HepG2 (cell line): ENCODE results near the gene CDC42EP5. TPM values are rescaled to one million over a fixed set of nuclear protein-coding genes. Genes with fewer than 3 reads are reported as not detected.

ENCODE experiments used
- ATAC-seq: fragments of 200-7000 bp; cut with Tn5 transposase; 3 replicates; pipeline ENCODE4 v1.9.1; 2020; ENCODE audit warnings: mild to moderate bottlenecking, moderate library complexity
- BruUV-seq: library from RNA; stranded (reverse); fragments of 400-500 nt; replicated peaks from 2 replicates; lab custom pipeline; 2021; lab: Mats Ljungman, UMichigan
- CTCF ChIA-PET: fragments of 300-600 bp; formaldehyde crosslinking; extraction: SDS; loops from one replicate; lab custom pipeline; 2021; ENCODE audit warnings: low total read pairs, inconsistent platforms, low intra/inter-chr PET ratio; lab: Yijun Ruan, JAX
- POLR2A ChIA-PET: fragments of 350-600 bp; sonication (Branson Sonifier 250); formaldehyde crosslinking; loops from one replicate; lab custom pipeline; 2020; ENCODE audit warnings: antibody characterized with exemption, inconsistent platforms; lab: Yijun Ruan, JAX
- DNase-seq: peaks from one replicate; pipeline ENCODE4 v3.0.0-alpha.2; 2015; ENCODE audit warnings: low spot score
- FAIRE-seq: peaks from 3 replicates; lab custom pipeline; 2011; peaks lifted over from hg19 to GRCh38; lab: Jason Lieb, UNC
- H2AFZ ChIP-seq: one replicate; pipeline ENCODE4 v1.6.1; 2011; ENCODE audit warnings: low read length, inconsistent platforms
- H3K27ac ChIP-seq: fragments of 300-600 bp; 3 replicates; pipeline ENCODE4 v1.8.0; 2011; ENCODE audit warnings: mixed run types, mild to moderate bottlenecking, mixed read lengths, low read length, inconsistent platforms; ENCODE audit not compliant: insufficient read depth; ENCODE audit errors: extremely low read length
- H3K27me3 ChIP-seq, 2 experiments: fragments of 200-600 bp in 1 of 2; 2 replicates in 1 of 2; 3 replicates in 1 of 2; pipeline versions ENCODE4 v1.6.0 to v1.8.0; 2011; ENCODE audit warnings: low read length in 2 of 2, mild to moderate bottlenecking in 2 of 2, moderate library complexity in 2 of 2, inconsistent platforms in 1 of 2; ENCODE audit not compliant: insufficient read depth in 2 of 2, control insufficient read depth in 1 of 2
- H3K36me3 ChIP-seq, 2 experiments: fragments of 200-600 bp in 1 of 2; replicated peaks in 1 of 2; 2 replicates in 1 of 2; 3 replicates in 1 of 2; pipeline versions ENCODE4 v1.5.1 to v1.8.0; 2011; ENCODE audit warnings: low read length in 2 of 2, inconsistent platforms in 1 of 2; ENCODE audit not compliant: insufficient read depth in 2 of 2, control insufficient read depth in 1 of 2
- H3K4me1 ChIP-seq: 2 replicates; pipeline ENCODE4 v1.5.1; 2012; ENCODE audit warnings: low read length, inconsistent platforms; ENCODE audit not compliant: insufficient read depth
- H3K4me2 ChIP-seq: 2 replicates; pipeline ENCODE4 v1.6.0; 2011; ENCODE audit warnings: low read depth, low read length, inconsistent platforms
- H3K4me3 ChIP-seq, 3 experiments: fragments of 200-600 bp in 1 of 3; sonication (generic), shearing (Covaris generic) in 1 of 3; replicated peaks in 1 of 3; 2 replicates each; pipeline ENCODE4 v1.5.1; 2011 to 2016; ENCODE audit warnings: low read length in 3 of 3, inconsistent platforms in 2 of 3, low read depth in 2 of 3, mild to moderate bottlenecking in 2 of 3, control low read depth in 1 of 3, mixed read lengths in 1 of 3; ENCODE audit not compliant: insufficient read depth in 1 of 3
- H3K79me2 ChIP-seq: one replicate; pipeline ENCODE4 v1.6.1; 2011; ENCODE audit warnings: low read length, inconsistent platforms; ENCODE audit not compliant: insufficient read depth
- H3K9ac ChIP-seq: 2 replicates; pipeline ENCODE4 v1.6.0; 2011; ENCODE audit warnings: mild to moderate bottlenecking, low read depth, low read length, inconsistent platforms; ENCODE audit not compliant: insufficient read depth
- H3K9me3 ChIP-seq: 2 replicates; pipeline ENCODE4 v1.5.1; 2012; ENCODE audit warnings: mild to moderate bottlenecking, low read length
- H4K20me1 ChIP-seq: 2 replicates; pipeline ENCODE4 v1.6.0; 2011; ENCODE audit warnings: inconsistent platforms, mild to moderate bottlenecking, low read length, moderate library complexity; ENCODE audit not compliant: insufficient read depth
- ATF1 ChIP-seq: IDR thresholded peaks from 2 replicates; pipeline ENCODE4 v1.6.1; 2016; ENCODE audit warnings: mild to moderate bottlenecking, control low read depth
- CBFB ChIP-seq: sonication (generic); formaldehyde crosslinking; IDR thresholded peaks from 2 replicates; pipeline ENCODE4 v1.4.0; 2020; ENCODE audit warnings: missing genetic modification reagents
- DR1 ChIP-seq: sonication (generic); formaldehyde crosslinking; IDR thresholded peaks from 2 replicates; pipeline ENCODE4 v1.8.0; 2021; ENCODE audit warnings: mild to moderate bottlenecking, missing genetic modification reagents, inconsistent platforms
- EP300 ChIP-seq, 3 experiments: sonication (generic) in 1 of 3; formaldehyde crosslinking in 1 of 3; IDR thresholded peaks; 2 replicates each; pipeline versions ENCODE4 v1.5.1 to v1.6.1; 2011 to 2020; ENCODE audit warnings: low read depth in 2 of 3, low read length in 2 of 3, borderline replicate concordance in 1 of 3, improper control_type of control experiment in 1 of 3, mild to moderate bottlenecking in 1 of 3, missing genetic modification reagents in 1 of 3, moderate library complexity in 1 of 3
- HIVEP1 ChIP-seq: sonication (generic); formaldehyde crosslinking; IDR thresholded peaks from 2 replicates; pipeline ENCODE4 v1.4.0; 2020; ENCODE audit warnings: mild to moderate bottlenecking, missing genetic modification reagents
- HMG20B ChIP-seq: conservative IDR thresholded peaks from 2 replicates; pipeline ENCODE4 v1.6.1; 2016; ENCODE audit warnings: missing genetic modification reagents, missing compliant biosample characterization
- MED13 ChIP-seq: sonication (generic); formaldehyde crosslinking; IDR thresholded peaks from 2 replicates; pipeline ENCODE4 v1.5.0; 2020; ENCODE audit warnings: missing genetic modification reagents
- MIER3 ChIP-seq: IDR thresholded peaks from 2 replicates; pipeline ENCODE4 v1.6.1; 2016; ENCODE audit warnings: missing compliant biosample characterization, borderline replicate concordance
- NR2F1 ChIP-seq, 2 experiments: fragments of 450-650 bp in 1 of 2; formaldehyde crosslinking in 1 of 2; IDR thresholded peaks; 2 replicates each; pipeline versions ENCODE4 v1.5.0 to v1.6.1; 2016 to 2020; ENCODE audit warnings: mild to moderate bottlenecking in 1 of 2, missing compliant biosample characterization in 1 of 2, missing genetic modification reagents in 1 of 2, moderate library complexity in 1 of 2
- RFXAP ChIP-seq: sonication (generic); formaldehyde crosslinking; IDR thresholded peaks from 2 replicates; pipeline ENCODE4 v1.4.0; 2020; ENCODE audit warnings: missing genetic modification reagents, borderline replicate concordance
- ZNF430 ChIP-seq: sonication (generic); formaldehyde crosslinking; IDR thresholded peaks from 2 replicates; pipeline ENCODE4 v1.9.0; 2021; ENCODE audit warnings: mild to moderate bottlenecking, missing genetic modification reagents
- ZNF484 ChIP-seq: sonication (generic); formaldehyde crosslinking; IDR thresholded peaks from 2 replicates; pipeline ENCODE4 v1.5.1; 2020; ENCODE audit warnings: mild to moderate bottlenecking, low read depth, missing genetic modification reagents, borderline replicate concordance
- ZNF724P ChIP-seq: sonication (generic); formaldehyde crosslinking; IDR thresholded peaks from 2 replicates; pipeline ENCODE4 v1.8.0; 2022; ENCODE audit warnings: missing genetic modification reagents, borderline replicate concordance
- WGBS: methylation state at CpG from one replicate; pipeline ENCODE4 v1.1.6; 2017; ENCODE audit warnings: low lambda C conversion rate; 5-methylcytosine and 5-hydroxymethylcytosine counted together
- in situ Hi-C: cut with HindIII; loops from 2 replicates; pipeline ENCODE4 v1.10.0; 2017; ENCODE audit warnings: low pct_unique_long_range_greater_than_20kb; ENCODE audit not compliant: extremely low pct_ligation_motif_present
- intact Hi-C: fragments of 100-400 bp; cut with micrococcal nuclease; formaldehyde crosslinking; loops from one replicate; pipeline ENCODE4 v1.10.0; 2022; ENCODE audit not compliant: unreplicated experiment
- polyA plus RNA-seq, 8 experiments: library from polyadenylated mRNA; depleted of rRNA in 3 of 8; stranded (reverse) in 7 of 8; unstranded in 1 of 8; fragments of >200 nt; fragmentation: Illumina TruSeq in 4 of 8; extraction: Trizol in 4 of 8; gene quantifications; 2 replicates each; pipeline versions ENCODE4 v1.2.1 to v1.2.3, GENCODE V29; 2011 to 2016; ENCODE audit warnings: low read depth in 4 of 8, missing spikeins in 1 of 8, mixed read lengths in 1 of 8; ENCODE audit not compliant: insufficient read depth in 1 of 8
- total RNA-seq, 5 experiments: library from RNA; depleted of rRNA; stranded (reverse); fragments of >200 nt; fragmentation: Illumina TruSeq; extraction: Trizol; gene quantifications; 2 replicates each; pipeline ENCODE4 v1.2.3, GENCODE V29; 2016; ENCODE audit warnings: low read depth in 1 of 5
- TF ChIP-seq, protein P1 (sequence below): sonication (generic); formaldehyde crosslinking; IDR thresholded peaks from 2 replicates; pipeline ENCODE4 v1.4.0; 2020; ENCODE audit warnings: missing genetic modification reagents
- TF ChIP-seq, protein P2 (sequence below): sonication (generic); formaldehyde crosslinking; IDR thresholded peaks from 2 replicates; pipeline ENCODE4 v1.5.0; 2020; ENCODE audit warnings: missing genetic modification reagents, mild to moderate bottlenecking, borderline replicate concordance

The CDC42EP5 gene
- total and polyA plus RNA-seq, 2 of the 13 experiments (the other 11 are each of a cell fraction or from before 2014, with no cell fraction given), result 0.41 to 1.6 TPM

DNA sequence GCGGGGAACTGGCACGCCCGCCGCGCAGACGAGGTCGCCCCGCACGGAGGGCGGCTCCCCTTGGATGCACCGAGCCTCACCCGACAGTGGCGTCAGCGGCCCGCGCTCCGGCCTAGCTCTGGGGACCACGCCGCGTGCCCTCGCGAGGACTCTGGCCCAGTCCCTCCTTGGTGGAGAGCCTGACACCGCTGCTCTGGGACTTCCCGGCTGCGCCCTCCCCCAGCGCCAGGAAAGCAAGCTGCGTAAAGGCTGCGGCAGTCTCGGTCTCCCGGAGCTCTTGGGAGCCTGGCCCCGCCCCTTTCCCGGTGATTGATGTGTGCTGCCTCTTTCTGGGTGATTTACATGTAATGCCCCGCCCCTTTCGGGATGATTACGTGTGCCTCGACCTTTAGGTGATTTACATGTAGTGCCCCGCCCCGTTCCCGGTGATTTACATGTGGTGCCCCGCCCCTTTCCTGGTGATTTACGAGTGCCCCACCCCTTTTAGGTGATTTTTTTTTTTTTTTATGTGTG, 9.5 kb downstream of the CDC42EP5 start, which contains the start of gene LENG9 (continued):
- TF ChIP-seq MED13 (CRISPR knock-in tag) (no peak), DR1 (CRISPR knock-in tag) (0 out of 2 replicates have a peak, but pooled peaks have one; percentile 6)

DNA sequence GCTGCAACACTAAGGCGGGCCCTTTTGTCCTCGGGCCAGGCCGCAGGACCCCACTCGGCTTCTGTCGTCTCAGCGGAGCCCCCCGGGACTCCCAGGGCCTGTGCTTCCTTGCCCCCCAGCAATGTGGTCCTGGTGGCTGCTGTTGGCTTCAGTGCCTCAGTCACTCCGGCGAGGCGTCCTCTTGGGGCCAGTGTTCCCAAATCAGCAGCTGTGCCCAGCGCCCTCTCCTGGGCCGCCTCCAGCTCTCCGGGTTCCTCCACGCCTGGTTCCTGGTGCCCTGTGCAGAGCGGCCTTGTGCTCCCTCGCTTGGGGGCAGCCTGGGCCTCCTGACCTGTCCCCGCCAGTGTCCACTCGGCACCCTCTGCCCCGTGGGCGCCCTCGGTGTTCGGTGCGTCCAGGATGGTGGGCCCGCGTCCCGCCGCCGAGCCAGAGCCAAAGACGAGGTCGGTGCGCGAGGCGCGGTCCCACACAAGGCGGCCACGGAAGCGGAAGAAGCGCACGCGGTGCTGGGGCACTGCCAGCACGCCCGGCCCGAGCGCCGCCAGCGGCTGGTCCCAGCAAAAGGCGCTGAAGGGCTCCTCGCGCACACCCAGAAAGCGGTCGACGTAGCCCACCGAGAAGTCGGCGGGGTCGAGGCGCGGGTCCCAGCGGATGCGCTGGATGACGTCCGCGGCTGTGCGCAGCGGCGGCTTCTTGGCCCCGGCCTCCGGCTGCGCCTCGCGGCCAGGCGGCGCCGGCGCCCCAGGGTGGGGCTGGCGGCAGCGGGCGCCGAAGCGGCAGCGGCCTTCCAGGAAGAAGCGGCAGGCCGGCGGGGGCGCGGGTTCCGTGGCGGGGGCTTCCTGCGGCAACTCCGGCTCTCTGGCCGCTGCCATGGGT, 10.2 kb downstream of the CDC42EP5 start:
- Histone ChIP-seq H3K4me2 (peak overlapping the region; percentile 94), H4K20me1 (peaks cover 10% of the 10 kb centered on the region; the same call in 1 of the 2 replicates), H3K27ac (peak overlapping the region; percentile 96), H3K9me3 (no peaks in the 10 kb centered on the region), H3K4me1 (peaks cover 21% of the 10 kb centered on the region), H3K4me3 (peak overlapping the region; percentile 61 to 80 (median 77)), H3K79me2 (peaks cover 12% of the 10 kb centered on the region), H3K27me3 (no peaks in the 10 kb centered on the region), H3K36me3 (peaks cover 15 to 28% of the 10 kb centered on the region in 2 experiments), H3K9ac (peak overlapping the region; percentile 91), H2AFZ (no peak overlapping the region)
- CTCF ChIA-PET, result no interaction called here
- in situ Hi-C loops (no loop called here), intact Hi-C loops (loop anchor here (2.0 kb wide), 1 partner anchor 14 kb away; the partner anchor contains the start of gene LENG8)
- POLR2A ChIA-PET, result interaction anchor here (0.6 to 3.5 kb wide), 11 partner anchors 9 to 326 kb away, joined by 3 to 67 read pairs (median 7); partner anchors contain the start of genes CDC42EP5, CNOT3, LENG8 and MBOAT7
- FAIRE-seq (no peak), DNase-seq (peak; percentile 54), ATAC-seq (peak; percentile 36)
- BruUV-seq, result no TSS peak
- no CpG with 5 or more reads among the region's 91 CpGs for WGBS
- TF ChIP-seq HMG20B (CRISPR knock-in tag), result no peak
- TF ChIP-seq CBFB (CRISPR knock-in tag), result peak; percentile 52; the same call in 1 of the 2 replicates
- TF ChIP-seq EP300 (IDR thresholded peaks at IDR 0.05; ENCODE audit: low read depth in 2 of 2, low read length in 2 of 2), result no peak
- no peak for TF ChIP-seq EP300 (CRISPR knock-in tag; IDR thresholded peaks at IDR 0.05; ENCODE audit: borderline replicate concordance)
- TF ChIP-seq MIER3 (CRISPR knock-in tag), result 0 out of 2 replicates have a peak, but pooled peaks have one; percentile 36
- TF ChIP-seq, protein P1, sequence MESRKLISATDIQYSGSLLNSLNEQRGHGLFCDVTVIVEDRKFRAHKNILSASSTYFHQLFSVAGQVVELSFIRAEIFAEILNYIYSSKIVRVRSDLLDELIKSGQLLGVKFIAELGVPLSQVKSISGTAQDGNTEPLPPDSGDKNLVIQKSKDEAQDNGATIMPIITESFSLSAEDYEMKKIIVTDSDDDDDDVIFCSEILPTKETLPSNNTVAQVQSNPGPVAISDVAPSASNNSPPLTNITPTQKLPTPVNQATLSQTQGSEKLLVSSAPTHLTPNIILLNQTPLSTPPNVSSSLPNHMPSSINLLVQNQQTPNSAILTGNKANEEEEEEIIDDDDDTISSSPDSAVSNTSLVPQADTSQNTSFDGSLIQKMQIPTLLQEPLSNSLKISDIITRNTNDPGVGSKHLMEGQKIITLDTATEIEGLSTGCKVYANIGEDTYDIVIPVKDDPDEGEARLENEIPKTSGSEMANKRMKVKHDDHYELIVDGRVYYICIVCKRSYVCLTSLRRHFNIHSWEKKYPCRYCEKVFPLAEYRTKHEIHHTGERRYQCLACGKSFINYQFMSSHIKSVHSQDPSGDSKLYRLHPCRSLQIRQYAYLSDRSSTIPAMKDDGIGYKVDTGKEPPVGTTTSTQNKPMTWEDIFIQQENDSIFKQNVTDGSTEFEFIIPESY (CRISPR knock-in tag), result no peak
- no peak for TF ChIP-seq NR2F1 (CRISPR knock-in tag; IDR thresholded peaks at IDR 0.05)
- TF ChIP-seq ZNF484, result peak; percentile 33; the same call in 1 of the 2 replicates
- no peak for TF ChIP-seq ATF1 (CRISPR knock-in tag)
- peak; percentile 20; the same call in 1 of the 2 replicates for TF ChIP-seq ZNF430 (CRISPR knock-in tag)
- peak; percentile 91; the same call in 1 of the 2 replicates for TF ChIP-seq ZNF724P (CRISPR knock-in tag)
- peak; percentile 71; the same call in 1 of the 2 replicates for TF ChIP-seq RFXAP (CRISPR knock-in tag)
- TF ChIP-seq HIVEP1 (CRISPR knock-in tag), result no peak; the same call in 1 of the 2 replicates
- TF ChIP-seq, protein P2, sequence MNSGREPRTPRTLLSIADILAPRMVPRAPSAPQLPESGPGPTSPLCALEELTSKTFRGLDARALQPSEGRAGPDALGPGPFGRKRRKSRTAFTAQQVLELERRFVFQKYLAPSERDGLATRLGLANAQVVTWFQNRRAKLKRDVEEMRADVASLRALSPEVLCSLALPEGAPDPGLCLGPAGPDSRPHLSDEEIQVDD, result peak; percentile 77
